ENCODE measurements around the gene COA3.

GRCh38 chr17:42818379-42818778 lies 19.9 kb upstream of the COA3 start:
- no peak for TF ChIP-seq CTCF (IDR thresholded peaks at IDR 0.05)
- TF ChIP-seq POLR2AphosphoS5 (IDR thresholded peaks at IDR 0.05) = no peak
- TF ChIP-seq EP300 (IDR thresholded peaks at IDR 0.05; ENCODE audit: low read depth) = no peak
